Measurements from ENCODE around the gene CYP2S1. TPM values are rescaled to one million over a fixed set of nuclear protein-coding genes. Genes with fewer than 3 reads are reported as not detected.

Gene CYP2S1
- total RNA-seq, 1 experiment from 2014 or later, result 4.9 TPM

GRCh38 chr19:41230067-41230857 is 37.2 kb downstream of the CYP2S1 start:
- BruUV-seq (replicated peaks), result no TSS peak
- intact Hi-C loops (cut with micrococcal nuclease; ENCODE audit: unreplicated experiment), result no loop called here
- Mint-ChIP-seq H3K9me3 (ENCODE audit: low read depth, unreplicated experiment) (no peaks in the 10 kb centered on the region), H3K36me3 (ENCODE audit: insufficient read depth, unreplicated experiment) (peaks cover 41% of the 10 kb centered on the region), H3K4me1 (ENCODE audit: low read depth, unreplicated experiment) (peaks cover 7% of the 10 kb centered on the region), H3K27me3 (ENCODE audit: unreplicated experiment) (no peaks in the 10 kb centered on the region), H3K4me3 (ENCODE audit: low read depth, unreplicated experiment) (no peak overlapping the region), H3K27ac (ENCODE audit: unreplicated experiment) (no peak overlapping the region)
- no peak for DNase-seq
- CTCF ChIA-PET, result no interaction called here
- no peak for TF ChIP-seq CTCF (IDR thresholded peaks at IDR 0.05; ENCODE audit: unreplicated experiment)

- CTCF ChIA-PET, result no interaction called here
- Mint-ChIP-seq H3K9me3 (ENCODE audit: low read depth, unreplicated experiment) (no peaks in the 10 kb centered on the region), H3K4me1 (ENCODE audit: low read depth, unreplicated experiment) (no peaks in the 10 kb centered on the region), H3K4me3 (ENCODE audit: low read depth, unreplicated experiment) (no peak overlapping the region), H3K27ac (ENCODE audit: unreplicated experiment) (no peak overlapping the region), H3K36me3 (ENCODE audit: insufficient read depth, unreplicated experiment) (peaks cover 27% of the 10 kb centered on the region), H3K27me3 (ENCODE audit: unreplicated experiment) (no peaks in the 10 kb centered on the region)
- no TSS peak for BruUV-seq (replicated peaks)
- intact Hi-C loops (cut with micrococcal nuclease; ENCODE audit: unreplicated experiment), result no loop called here
- no peak for TF ChIP-seq CTCF (IDR thresholded peaks at IDR 0.05; ENCODE audit: unreplicated experiment)
- no peak for DNase-seq
Observed at GRCh38 chr19:41232686-41233085, 39.7 kb downstream of the CYP2S1 start.

- Mint-ChIP-seq H3K27ac (ENCODE audit: unreplicated experiment) (no peak overlapping the region), H3K9me3 (ENCODE audit: low read depth, unreplicated experiment) (no peaks in the 10 kb centered on the region), H3K27me3 (ENCODE audit: unreplicated experiment) (no peaks in the 10 kb centered on the region), H3K36me3 (ENCODE audit: insufficient read depth, unreplicated experiment) (peaks cover 33% of the 10 kb centered on the region), H3K4me1 (ENCODE audit: low read depth, unreplicated experiment) (no peaks in the 10 kb centered on the region), H3K4me3 (ENCODE audit: low read depth, unreplicated experiment) (no peak overlapping the region)
- no peak for DNase-seq
- CTCF ChIA-PET, result no interaction called here
- intact Hi-C loops (cut with micrococcal nuclease; ENCODE audit: unreplicated experiment), result no loop called here
- BruUV-seq (replicated peaks), result no TSS peak
- TF ChIP-seq CTCF (IDR thresholded peaks at IDR 0.05; ENCODE audit: unreplicated experiment), result no peak
Observed at GRCh38 chr19:41233748-41234240, 40.8 kb downstream of the CYP2S1 start.

GRCh38 chr19:41234512-41235168 is 41.6 kb downstream of the CYP2S1 start:
- Mint-ChIP-seq H3K4me1 (ENCODE audit: low read depth, unreplicated experiment) (no peaks in the 10 kb centered on the region), H3K36me3 (ENCODE audit: insufficient read depth, unreplicated experiment) (peaks cover 37% of the 10 kb centered on the region), H3K4me3 (ENCODE audit: low read depth, unreplicated experiment) (no peak overlapping the region), H3K27ac (ENCODE audit: unreplicated experiment) (no peak overlapping the region), H3K27me3 (ENCODE audit: unreplicated experiment) (no peaks in the 10 kb centered on the region), H3K9me3 (ENCODE audit: low read depth, unreplicated experiment) (no peaks in the 10 kb centered on the region)
- no peak for DNase-seq
- intact Hi-C loops (cut with micrococcal nuclease; ENCODE audit: unreplicated experiment), result no loop called here
- TF ChIP-seq CTCF (IDR thresholded peaks at IDR 0.05; ENCODE audit: unreplicated experiment), result no peak
- CTCF ChIA-PET, result no interaction called here
- BruUV-seq (replicated peaks), result no TSS peak

All from Calu3 (cell line).